ENCODE results near the gene MRPL46. TPM values are rescaled to one million over a fixed set of nuclear protein-coding genes. Genes with fewer than 3 reads are reported as not detected.

Gene MRPL46
- total and polyA plus RNA-seq, 2 of the 8 experiments (the other 6 are each of a cell fraction or from before 2014, with no cell fraction given), result 17.2 to 24.5 TPM

GRCh38 chr15:88426304-88426703 is 40.9 kb downstream of the MRPL46 start:
- no peak overlapping the region for H4K5ac ChIP-seq (ENCODE audit: insufficient read length, low read depth, low read length)
- H3K4me1 ChIP-seq (replicated peaks in 1 of 4; ENCODE audit: control insufficient read depth in 3 of 4, insufficient read depth in 4 of 4, low read length in 3 of 4), result no peaks in the 10 kb centered on the region
- no peak overlapping the region for H2AFZ ChIP-seq (ENCODE audit: low read length)
- no peak overlapping the region for H4K8ac ChIP-seq (ENCODE audit: extremely low read depth, insufficient read depth, low read length)
- FAIRE-seq (no peak), DNase-seq (ENCODE audit: low read depth in 1 of 2, low spot score in 2 of 2) (no peak)
- ChIA-PET POLR2A (ENCODE audit: partially characterized antibody) (no interaction called here), CTCF (ENCODE audit: partially characterized antibody) (interaction anchor here (1.4 to 2.5 kb wide), 6 partner anchors 9 to 180 kb away, joined by 4 to 8 read pairs (median 6); no protein-coding TSS in a partner anchor)
- H2AK5ac ChIP-seq (ENCODE audit: low read depth, low read length), result no peak overlapping the region
- no peaks in the 10 kb centered on the region for H3K9me3 ChIP-seq (ENCODE audit: insufficient read depth in 2 of 2, low read depth in 1 of 2, low read length in 1 of 2)
- no peak overlapping the region for H3K27ac ChIP-seq (ENCODE audit: low read depth, low read length)
- H2BK20ac ChIP-seq (ENCODE audit: low read length), result no peak overlapping the region
- H4K91ac ChIP-seq (replicated peaks; ENCODE audit: insufficient read length, low read length), result no peak overlapping the region
- no peak overlapping the region for H2BK15ac ChIP-seq (ENCODE audit: low read length)
- no peak overlapping the region for H3K23ac ChIP-seq (ENCODE audit: insufficient read length)
- H3K23me2 ChIP-seq (ENCODE audit: low read depth, low read length), result no peaks in the 10 kb centered on the region; the same call in 1 of the 2 replicates
- H2BK120ac ChIP-seq (replicated peaks; ENCODE audit: low read depth, low read length), result no peak overlapping the region
- no peaks in the 10 kb centered on the region for H4K20me1 ChIP-seq (replicated peaks in 1 of 2; ENCODE audit: control insufficient read depth in 1 of 2, insufficient read depth in 2 of 2, low read length in 2 of 2)
- no peak overlapping the region for H2BK12ac ChIP-seq (ENCODE audit: low read depth, low read length)
- H3K27me3 ChIP-seq (replicated peaks in 1 of 4; ENCODE audit: control insufficient read depth in 3 of 4, extremely low read depth in 1 of 4, insufficient read depth in 3 of 4, low read length in 3 of 4), result no peaks in the 10 kb centered on the region
- no peak overlapping the region for H3K4ac ChIP-seq (replicated peaks; ENCODE audit: insufficient read length, low read depth, low read length)
- no peaks in the 10 kb centered on the region for H3K79me2 ChIP-seq (ENCODE audit: control insufficient read depth in 1 of 2, insufficient read depth in 2 of 2, low read length in 2 of 2)
- H3K14ac ChIP-seq (ENCODE audit: insufficient read length), result no peak overlapping the region
- TF ChIP-seq RAD21 (IDR thresholded peaks at IDR 0.05 in 1 of 2, conservative IDR thresholded peaks at IDR 0.05 in 1 of 2; ENCODE audit: low read depth in 2 of 2, low read length in 2 of 2), result no peak
- TF ChIP-seq RNF2 (IDR thresholded peaks at IDR 0.05; ENCODE audit: borderline replicate concordance, low read depth, low read length, missing control alignments, poor library complexity, severe bottlenecking), result no peak
- no peak for TF ChIP-seq SP1 (IDR thresholded peaks at IDR 0.05; ENCODE audit: low read depth, low read length)
- no peak for TF ChIP-seq CBX5 (IDR thresholded peaks at IDR 0.05; ENCODE audit: low read depth, low read length)
- no peak overlapping the region for H2BK5ac ChIP-seq (ENCODE audit: low read depth, low read length)
- H3K79me1 ChIP-seq (ENCODE audit: low read depth, low read length), result no peaks in the 10 kb centered on the region
- H3K56ac ChIP-seq (replicated peaks; ENCODE audit: insufficient read length, low read depth, low read length), result no peak overlapping the region
- no peak overlapping the region for H3K4me2 ChIP-seq (ENCODE audit: insufficient read depth in 1 of 2, low read depth in 2 of 2, low read length in 2 of 2)
- H3K9ac ChIP-seq (replicated peaks in 1 of 4; ENCODE audit: extremely low read depth in 1 of 4, low read depth in 3 of 4, low read length in 3 of 4), result no peak overlapping the region
- no peaks in the 10 kb centered on the region for H3K36me3 ChIP-seq (ENCODE audit: control insufficient read depth in 2 of 4, insufficient read depth in 4 of 4, low read length in 3 of 4)
- H3K4me3 ChIP-seq (ENCODE audit: extremely low read depth in 1 of 4, insufficient read depth in 2 of 4, low read depth in 3 of 4, low read length in 4 of 4), result no peak overlapping the region
- WGBS, 2 experiments (ENCODE audit: extremely low coverage in 1 of 2, insufficient coverage in 1 of 2, insufficient read length in 1 of 2, insufficient replicate concordance in 2 of 2, low coverage in 1 of 2, low lambda C conversion rate in 2 of 2, missing lambda C conversion rate in 1 of 2), result 93% methylated on average over 2 of the region's 2 CpGs; no CpG with 5 or more reads in 1 of the 2 experiments
- H3K18ac ChIP-seq (ENCODE audit: extremely low read depth, low read length), result no peak overlapping the region

Data from H1 (cell line).